LNCAP (cell line): ENCODE results near the gene MYT1.

Experiments used
- TF ChIP-seq, protein P1 (sequence below): fragments of 450-650 bp; IDR thresholded peaks from 2 replicates; pipeline ENCODE4 v1.5.1; 2017; ENCODE audit warnings: mild to moderate bottlenecking

Gene MYT1

DNA sequence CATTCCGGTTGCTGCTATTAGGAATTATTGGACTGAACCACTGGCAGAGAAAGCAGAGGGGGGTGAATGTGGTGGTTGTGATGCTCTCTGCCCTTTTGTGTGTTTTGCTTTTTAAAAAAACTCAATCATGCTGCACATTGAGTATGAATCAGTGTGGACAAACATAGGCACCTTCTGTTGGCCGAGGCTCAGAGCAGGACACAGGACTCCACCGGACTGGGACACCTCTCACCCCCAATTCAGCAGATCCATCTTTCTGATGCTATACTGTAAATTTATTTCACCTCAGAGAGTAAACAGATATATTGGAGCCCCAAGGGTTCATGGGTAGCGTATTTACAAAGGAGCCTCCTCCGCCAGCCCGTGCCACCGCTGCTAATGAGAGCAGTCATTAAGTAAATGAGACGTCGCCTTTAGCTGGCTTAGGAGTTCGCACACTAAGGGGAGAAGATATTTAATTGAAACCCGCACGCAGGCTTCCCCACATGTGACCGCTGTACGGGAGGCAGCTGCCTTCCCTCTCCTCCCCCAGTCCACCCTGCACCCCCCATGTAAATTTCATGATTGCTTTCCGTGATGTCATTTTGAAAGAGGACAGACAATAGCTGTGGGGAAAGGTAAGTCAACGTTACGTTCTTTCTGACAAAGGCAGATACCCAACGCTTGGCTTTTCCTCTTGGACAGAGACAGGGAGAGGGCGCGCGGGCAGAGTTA is at the start of gene MYT1:
TSS of gene MYT1 (plus strand) at position 330 of the 714 bp plus-strand sequence. CDS start 34,410 bp downstream, outside the sequence.
- TF ChIP-seq, protein P1, sequence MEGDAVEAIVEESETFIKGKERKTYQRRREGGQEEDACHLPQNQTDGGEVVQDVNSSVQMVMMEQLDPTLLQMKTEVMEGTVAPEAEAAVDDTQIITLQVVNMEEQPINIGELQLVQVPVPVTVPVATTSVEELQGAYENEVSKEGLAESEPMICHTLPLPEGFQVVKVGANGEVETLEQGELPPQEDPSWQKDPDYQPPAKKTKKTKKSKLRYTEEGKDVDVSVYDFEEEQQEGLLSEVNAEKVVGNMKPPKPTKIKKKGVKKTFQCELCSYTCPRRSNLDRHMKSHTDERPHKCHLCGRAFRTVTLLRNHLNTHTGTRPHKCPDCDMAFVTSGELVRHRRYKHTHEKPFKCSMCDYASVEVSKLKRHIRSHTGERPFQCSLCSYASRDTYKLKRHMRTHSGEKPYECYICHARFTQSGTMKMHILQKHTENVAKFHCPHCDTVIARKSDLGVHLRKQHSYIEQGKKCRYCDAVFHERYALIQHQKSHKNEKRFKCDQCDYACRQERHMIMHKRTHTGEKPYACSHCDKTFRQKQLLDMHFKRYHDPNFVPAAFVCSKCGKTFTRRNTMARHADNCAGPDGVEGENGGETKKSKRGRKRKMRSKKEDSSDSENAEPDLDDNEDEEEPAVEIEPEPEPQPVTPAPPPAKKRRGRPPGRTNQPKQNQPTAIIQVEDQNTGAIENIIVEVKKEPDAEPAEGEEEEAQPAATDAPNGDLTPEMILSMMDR = no peak

DNA sequence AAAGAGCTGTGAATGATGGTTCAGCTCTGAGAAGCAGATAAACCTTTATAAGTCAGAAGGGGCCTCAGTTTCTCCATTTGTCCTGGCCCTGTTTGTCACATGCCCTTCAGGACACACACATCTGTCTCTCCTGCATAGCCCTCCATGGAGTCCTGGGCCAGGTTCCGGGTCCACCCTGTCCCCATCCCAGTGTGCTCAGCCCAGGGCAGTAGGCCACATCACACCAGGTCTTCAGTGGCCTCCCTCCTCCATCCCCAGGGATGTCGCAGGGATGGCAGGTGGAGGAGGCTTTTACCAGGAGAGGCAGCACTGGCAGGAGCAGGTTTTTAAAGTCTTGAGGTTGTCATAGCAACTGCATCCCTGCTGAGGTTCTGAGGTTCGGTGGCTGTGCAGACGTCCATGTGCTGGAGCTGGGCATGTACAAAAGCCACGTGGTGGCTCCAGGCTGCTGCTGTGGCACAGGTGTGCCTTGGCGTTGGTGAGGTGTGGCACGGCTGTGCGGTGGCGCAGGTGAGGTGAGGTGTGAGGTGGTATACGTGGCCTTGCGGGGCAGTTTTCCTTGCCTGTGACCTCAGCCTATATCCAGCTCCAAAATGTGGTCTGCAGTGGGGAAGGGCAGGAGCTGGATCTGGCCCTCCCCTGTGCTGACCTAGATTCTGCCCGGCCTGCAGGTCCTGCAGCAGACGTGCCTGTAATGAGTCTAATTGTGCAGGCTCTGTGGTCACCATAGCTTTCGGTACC is 48.9 kb upstream of the MYT1 start:
- TF ChIP-seq, protein P1 = no peak

DNA sequence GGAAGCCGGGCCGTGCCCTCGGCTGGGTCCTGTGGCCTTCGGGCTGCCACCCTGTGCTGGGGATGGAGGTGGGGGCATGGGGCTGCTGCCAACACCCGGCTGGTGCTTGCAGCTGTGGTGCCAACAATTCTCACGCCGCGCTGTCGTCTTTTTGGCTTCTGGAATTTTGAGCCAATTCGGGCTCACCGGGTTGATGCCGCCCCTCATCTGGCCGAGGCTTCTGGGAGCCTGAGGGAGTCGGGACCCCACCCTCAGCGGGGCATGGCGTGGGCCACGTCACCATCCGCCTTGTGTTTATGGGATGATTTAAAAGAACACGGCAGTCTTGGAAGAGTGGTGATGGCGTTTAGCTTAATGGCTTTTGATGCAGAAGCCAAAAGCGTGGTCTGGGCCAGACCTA is 48.2 kb upstream of the MYT1 start:
- TF ChIP-seq, protein P1 = no peak

DNA sequence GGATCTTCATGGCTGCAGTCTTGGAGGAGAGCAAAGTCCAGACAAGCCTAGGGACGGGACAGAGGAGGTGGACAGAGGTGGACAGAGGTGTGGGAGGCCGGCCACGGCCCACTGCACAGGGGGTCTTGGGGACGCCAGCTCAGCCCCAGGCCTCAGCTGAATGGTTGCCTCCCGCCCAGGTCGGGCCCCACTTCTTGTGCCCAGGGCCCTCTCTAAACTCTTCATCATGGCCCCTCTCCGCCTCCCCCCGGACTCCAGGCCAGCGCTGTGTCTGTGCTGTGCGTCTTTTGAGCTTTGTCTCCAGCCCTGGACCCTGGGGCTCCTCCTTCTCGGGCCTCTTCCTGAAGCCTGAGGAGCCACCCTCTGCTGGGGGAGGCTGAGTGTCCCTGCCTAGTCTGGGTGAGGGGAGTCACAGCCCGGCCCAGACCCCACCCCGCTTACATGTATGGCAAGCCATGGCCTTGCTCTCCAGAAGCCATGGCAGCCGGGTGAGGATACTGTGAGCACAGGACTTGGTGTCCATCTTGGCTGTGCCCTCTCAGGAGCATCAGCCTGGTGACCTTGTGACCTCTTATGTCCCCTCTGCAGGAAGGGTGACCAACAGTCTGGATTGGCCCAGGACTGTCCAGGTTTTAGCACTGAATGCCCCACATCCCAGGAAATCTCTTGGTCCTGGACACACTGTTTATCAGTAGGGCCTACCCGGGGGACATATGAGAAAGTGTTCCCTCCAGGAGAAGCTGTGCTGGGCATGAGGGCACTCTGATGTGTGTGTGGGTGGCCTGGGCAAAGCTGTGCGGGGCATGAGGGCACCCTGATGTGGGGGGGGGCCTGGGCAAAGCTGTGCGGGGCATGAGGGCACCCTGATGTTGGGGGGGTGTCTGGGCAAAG is 47.5 kb upstream of the MYT1 start:
- TF ChIP-seq, protein P1 = no peak

DNA sequence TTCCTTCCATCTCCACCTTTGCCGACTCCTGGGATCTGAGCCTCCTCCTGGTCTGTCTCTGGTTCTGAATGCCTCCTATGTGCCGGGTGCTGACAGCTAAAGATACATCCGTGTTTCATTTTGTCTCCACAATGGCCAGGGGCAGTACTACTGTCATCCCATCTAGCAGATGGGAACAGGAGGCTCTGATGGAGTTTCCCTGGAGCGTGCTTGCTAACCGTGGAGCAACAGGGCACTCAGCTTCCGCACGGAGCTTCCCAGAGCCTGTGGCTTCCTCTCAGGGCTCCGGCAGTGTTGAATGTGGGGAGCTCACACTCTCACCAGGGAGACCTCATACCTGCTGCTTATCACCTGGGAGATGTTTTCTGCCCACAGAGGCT is 45.0 kb upstream of the MYT1 start:
- TF ChIP-seq, protein P1 = no peak

DNA sequence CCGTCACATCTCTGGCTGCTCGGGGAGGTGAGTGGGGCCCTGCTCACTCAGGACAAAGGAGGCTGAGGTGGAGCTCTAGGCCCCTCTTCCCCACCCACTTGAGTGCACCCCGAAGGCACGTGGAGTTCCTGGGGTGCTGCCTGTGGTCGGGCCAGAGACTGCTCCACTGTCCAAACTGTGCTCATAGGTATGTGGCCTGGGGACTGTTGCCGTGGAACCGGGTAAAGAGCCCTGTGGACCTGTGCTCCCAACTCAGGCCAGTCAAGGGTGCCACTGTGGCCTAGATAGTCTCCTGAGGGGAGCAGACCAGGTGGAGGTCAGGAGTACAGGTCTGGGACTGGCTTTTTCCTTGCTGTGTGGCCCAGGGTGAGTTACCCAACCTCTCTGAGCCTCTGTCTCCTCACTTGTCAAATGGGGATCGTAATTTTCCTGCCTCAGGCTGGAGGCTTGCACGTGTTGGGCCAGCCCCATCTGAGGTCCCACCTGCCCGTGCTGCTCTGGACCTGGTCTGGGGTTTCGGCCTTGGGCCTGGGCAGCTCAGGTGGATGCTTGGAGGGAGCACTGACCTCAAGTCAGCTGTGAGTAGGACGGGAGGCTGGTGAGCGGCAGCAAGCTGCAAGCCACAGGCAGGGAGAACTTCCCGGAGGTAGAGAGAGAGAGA is 44.4 kb upstream of the MYT1 start:
- TF ChIP-seq, protein P1 = no peak

DNA sequence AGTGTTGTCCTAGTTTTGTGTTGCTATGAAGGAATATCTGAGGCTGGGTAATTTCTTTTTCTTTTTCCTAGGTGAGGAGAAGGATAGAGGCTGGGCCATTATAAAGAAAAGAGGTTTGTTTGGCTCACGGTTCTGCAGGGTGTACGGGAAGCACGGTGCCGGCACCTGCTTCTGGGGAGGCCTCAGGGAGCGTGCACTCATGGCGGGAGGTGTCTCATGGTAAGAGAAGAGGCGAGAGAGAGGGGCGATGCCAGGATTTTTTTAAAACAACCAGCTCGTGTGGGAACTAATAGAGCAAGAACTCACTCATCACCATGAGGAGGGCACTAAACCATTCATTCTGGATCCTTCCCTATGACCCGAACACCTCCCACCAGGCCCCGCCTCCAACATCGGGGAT is 42.7 kb upstream of the MYT1 start:
- TF ChIP-seq, protein P1 = no peak
